GM19468 (cell line): Measurements from ENCODE around the gene RPL27A.

Experiments
- ATAC-seq: cut with Tn5 transposase; IDR thresholded peaks from one replicate; pipeline ENCODE4 v1.9.1; 2021; ENCODE audit warnings: mild to moderate bottlenecking, moderate library complexity, moderate number of reproducible peaks; ENCODE audit not compliant: unreplicated experiment; ENCODE audit errors: extremely low read depth

RPL27A gene

GRCh38 chr11:8719211-8719649 is 36.6 kb downstream of the RPL27A start:
- ATAC-seq = no peak

GRCh38 chr11:8719721-8720120 is 37.1 kb downstream of the RPL27A start:
- no peak for ATAC-seq

- no peak for ATAC-seq
Measured at GRCh38 chr11:8720352-8720751, 37.8 kb downstream of the RPL27A start.

- no peak for ATAC-seq
Measured at GRCh38 chr11:8720868-8721608, 38.4 kb downstream of the RPL27A start.

- ATAC-seq = no peak
Measured at GRCh38 chr11:8721609-8722500, 39.3 kb downstream of the RPL27A start.

GRCh38 chr11:8722809-8723208 is 40.2 kb downstream of the RPL27A start:
- no peak for ATAC-seq

- no peak for ATAC-seq
Measured at GRCh38 chr11:8723711-8724110, 41.1 kb downstream of the RPL27A start.

GRCh38 chr11:8724682-8725081 is 42.1 kb downstream of the RPL27A start:
- no peak for ATAC-seq

- no peak for ATAC-seq
Measured at GRCh38 chr11:8726395-8726794, 43.8 kb downstream of the RPL27A start.

GRCh38 chr11:8728563-8728962 is 46.0 kb downstream of the RPL27A start:
- no peak for ATAC-seq

GRCh38 chr11:8729067-8729466 is 46.5 kb downstream of the RPL27A start:
- ATAC-seq = no peak

GRCh38 chr11:8729837-8730696 is 47.5 kb downstream of the RPL27A start:
- no peak for ATAC-seq

- no peak for ATAC-seq
Measured at GRCh38 chr11:8730697-8731020, 48.1 kb downstream of the RPL27A start.

GRCh38 chr11:8731647-8732323 is 49.2 kb downstream of the RPL27A start:
- ATAC-seq = no peak

- ATAC-seq = peak; percentile 36
Measured at GRCh38 chr11:8732324-8732670, 49.7 kb downstream of the RPL27A start.

- no peak for ATAC-seq
Measured at GRCh38 chr11:8732748-8733241, 50.2 kb downstream of the RPL27A start.

GRCh38 chr11:8733852-8734251 is 51.3 kb downstream of the RPL27A start:
- ATAC-seq = no peak

GRCh38 chr11:8735094-8735493 is 52.5 kb downstream of the RPL27A start:
- no peak for ATAC-seq

GRCh38 chr11:8739309-8739793 is 56.8 kb downstream of the RPL27A start:
- ATAC-seq = no peak
